Activated T-cell treated with anti-CD3 and anti-CD28 coated beads, Interleukin-2, amount 50 U/mL, for 4 hours (primary cell): ENCODE measurements around the gene OR2H1. TPM values are rescaled to one million over a fixed set of nuclear protein-coding genes. Genes with fewer than 3 reads are reported as not detected.

ENCODE experiments used
- ATAC-seq, 2 donors: fragments of 200-7000 bp; cut with Tn5 transposase; one replicate each; pipeline ENCODE4 v1.10.0; 2021
- DNase-seq: peaks from one replicate; pipeline ENCODE4 v3.0.0-alpha.2; 2020
- H3K27me3 Mint-ChIP-seq: one replicate; pipeline ENCODE4 v1.8.0; 2021; ENCODE audit warnings: low read depth, mixed read lengths
- H3K36me3 Mint-ChIP-seq: one replicate; pipeline ENCODE4 v1.8.0; 2022; ENCODE audit warnings: mixed read lengths; ENCODE audit not compliant: insufficient read depth
- H3K4me1 Mint-ChIP-seq: one replicate; pipeline ENCODE4 v1.8.0; 2021; ENCODE audit warnings: low read depth, mixed read lengths
- H3K4me3 Mint-ChIP-seq: one replicate; pipeline ENCODE4 v1.8.0; 2021; ENCODE audit warnings: mild to moderate bottlenecking, moderate library complexity, mixed read lengths
- H3K9me3 Mint-ChIP-seq: one replicate; pipeline ENCODE4 v1.8.0; 2021; ENCODE audit warnings: mixed read lengths
- total RNA-seq, 3 donors: library from RNA; stranded (reverse); gene quantifications; one replicate each; pipeline ENCODE4 v1.2.1, GENCODE V29; 2021

The OR2H1 gene
- total RNA-seq, 3 donors from 2014 or later: not detected

DNA sequence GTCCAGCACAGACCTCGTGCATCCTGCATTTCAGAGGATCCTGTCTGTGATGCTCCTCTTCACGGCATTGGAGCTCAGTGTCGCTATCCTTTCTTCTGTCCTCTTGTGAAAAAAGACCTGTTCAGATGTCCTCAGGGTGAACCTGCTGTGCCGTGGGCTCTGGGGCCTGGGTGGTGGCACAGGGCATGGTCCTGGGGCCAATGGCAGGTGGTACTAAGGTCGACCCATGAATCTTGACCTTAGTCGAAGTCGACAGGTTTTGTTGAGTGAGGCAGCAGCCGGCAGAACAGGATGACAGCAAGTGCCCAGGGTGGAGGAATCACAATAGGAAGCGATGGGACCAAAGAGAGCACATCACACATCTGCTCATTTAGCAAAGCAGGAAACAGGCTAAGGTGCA lies 52.8 kb downstream of the OR2H1 start:
- no peaks in the 10 kb centered on the region for H3K4me1 Mint-ChIP-seq
- ATAC-seq: no peak
- no peak overlapping the region for H3K4me3 Mint-ChIP-seq
- H3K27me3 Mint-ChIP-seq: peaks cover 4% of the 10 kb centered on the region
- H3K9me3 Mint-ChIP-seq: no peaks in the 10 kb centered on the region
- H3K36me3 Mint-ChIP-seq: no peaks in the 10 kb centered on the region
- no peak for DNase-seq

DNA sequence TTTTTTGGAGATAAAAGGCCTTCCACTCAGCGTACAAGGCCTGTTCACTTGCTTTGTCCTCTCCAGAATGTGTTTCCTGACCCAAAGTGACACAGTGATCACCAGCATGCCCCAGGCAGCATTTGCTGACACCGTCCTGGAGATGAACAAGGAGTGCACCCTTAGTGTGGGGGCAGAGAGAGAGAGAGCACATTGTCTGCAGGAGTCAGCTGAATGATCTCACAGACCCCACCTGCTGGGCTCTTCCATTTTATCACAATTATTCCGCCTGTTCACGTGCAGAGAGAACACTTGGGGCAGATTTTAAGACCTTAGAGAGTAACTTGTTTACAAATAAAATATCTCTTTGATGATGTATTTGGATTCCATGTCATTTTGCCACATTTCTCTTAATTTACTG lies 53.2 kb downstream of the OR2H1 start:
- peaks cover 3% of the 10 kb centered on the region for H3K4me1 Mint-ChIP-seq
- H3K36me3 Mint-ChIP-seq: no peaks in the 10 kb centered on the region
- no peak overlapping the region for H3K4me3 Mint-ChIP-seq
- H3K9me3 Mint-ChIP-seq: no peaks in the 10 kb centered on the region
- H3K27me3 Mint-ChIP-seq: peaks cover 4% of the 10 kb centered on the region
- ATAC-seq: no peak
- DNase-seq: no peak

DNA sequence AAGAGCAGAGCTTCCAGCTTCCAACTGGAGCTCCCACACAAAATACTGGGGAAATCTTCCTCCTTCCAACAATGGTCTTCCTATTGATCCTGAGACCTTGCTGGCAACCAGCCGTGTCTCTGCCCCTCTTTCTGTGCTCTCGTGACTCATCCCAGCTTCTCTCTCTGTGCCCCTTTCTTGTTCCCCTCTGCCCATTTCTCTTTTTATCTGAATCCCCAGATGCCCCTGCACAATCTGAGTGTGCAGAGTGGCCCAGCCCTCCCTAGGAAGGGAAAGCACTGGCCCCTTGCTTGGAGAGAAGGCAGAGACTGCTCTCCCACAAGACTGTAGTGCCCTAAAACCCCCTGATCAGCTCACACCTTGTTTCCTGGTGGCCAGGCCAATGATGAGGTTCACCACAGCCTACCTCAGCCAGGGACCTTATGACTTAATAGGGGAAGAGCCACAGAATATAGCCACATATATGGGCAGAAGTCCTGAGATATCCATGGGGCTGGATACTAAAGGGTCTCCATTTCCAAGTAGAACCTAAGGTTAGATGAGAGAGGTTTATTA lies 53.9 kb downstream of the OR2H1 start:
- peaks cover 4% of the 10 kb centered on the region for H3K4me1 Mint-ChIP-seq
- DNase-seq (no peak), ATAC-seq (no peak)
- H3K9me3 Mint-ChIP-seq: no peaks in the 10 kb centered on the region
- H3K27me3 Mint-ChIP-seq: peaks cover 2% of the 10 kb centered on the region
- no peak overlapping the region for H3K4me3 Mint-ChIP-seq
- H3K36me3 Mint-ChIP-seq: no peaks in the 10 kb centered on the region

Other genes with a start within 250 kb of the OR2H1 start
- gene OR14J1, start 155.5 kb upstream of the OR2H1 start, total RNA-seq: not detected
- gene OR5V1, start 88.3 kb upstream of the OR2H1 start, total RNA-seq: not detected
- not detected for gene OR12D3, start 81.9 kb upstream of the OR2H1 start, total RNA-seq
- gene OR12D2, start 61.5 kb upstream of the OR2H1 start, total RNA-seq: not detected
- gene OR12D1, start 42.2 kb upstream of the OR2H1 start, total RNA-seq: not detected
- not detected for gene OR10C1, start 17.8 kb upstream of the OR2H1 start, total RNA-seq
- not detected for gene OR11A1, start 84 bp upstream of the OR2H1 start, total RNA-seq
- not detected for gene MAS1L, start 30.8 kb downstream of the OR2H1 start, total RNA-seq
- 1 to 10 TPM; 1.6 to 3.5 (median 3.3) TPM for gene UBD, start 102.6 kb downstream of the OR2H1 start, total RNA-seq
- not detected for gene OR2H2, start 128.0 kb downstream of the OR2H1 start, total RNA-seq
- 1 to 10 TPM; 4.2 to 5.6 (median 4.7) TPM for gene GABBR1, start 176.0 kb downstream of the OR2H1 start, total RNA-seq
- not detected for gene MOG, start 199.9 kb downstream of the OR2H1 start, total RNA-seq
- gene ZFP57, start 224.0 kb downstream of the OR2H1 start, total RNA-seq: not detected